OCI-LY3 (cell line): Measurements from ENCODE around the gene NAB1.

Experiments
- EZH2phosphoT487 ChIP-seq: fragments of 200-600 bp; shearing (Covaris generic); IDR thresholded peaks from 2 replicates; pipeline ENCODE4 v1.6.1; 2018; ENCODE audit warnings: antibody characterized with exemption, mixed run types, low read depth
- TF ChIP-seq, protein P1 (sequence below): fragments of 200-600, 300-600 bp; sonication (generic); IDR thresholded peaks from 2 replicates; pipeline ENCODE4 v1.5.1; 2014; ENCODE audit warnings: antibody characterized with exemption, low read length, low read depth

DNA sequence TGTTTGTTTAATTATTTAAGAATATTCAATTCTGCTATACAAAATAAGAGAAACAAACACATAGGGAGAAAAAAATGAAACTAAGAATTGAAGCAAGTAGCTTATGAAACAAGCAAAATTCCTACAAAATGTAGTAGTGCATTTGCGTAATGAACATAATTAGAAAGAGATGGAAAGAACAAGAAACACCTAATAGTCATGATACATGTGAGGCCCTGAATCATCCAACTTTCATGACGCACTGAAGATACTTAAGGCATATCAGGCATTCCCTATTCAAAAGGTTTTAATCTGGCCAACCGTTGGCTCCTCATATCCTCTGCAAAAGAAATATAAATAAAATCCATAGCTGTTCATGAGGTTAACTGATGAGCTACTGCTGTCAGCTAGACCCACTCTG is 14.5 kb upstream of the NAB1 start:
- TF ChIP-seq, protein P1, sequence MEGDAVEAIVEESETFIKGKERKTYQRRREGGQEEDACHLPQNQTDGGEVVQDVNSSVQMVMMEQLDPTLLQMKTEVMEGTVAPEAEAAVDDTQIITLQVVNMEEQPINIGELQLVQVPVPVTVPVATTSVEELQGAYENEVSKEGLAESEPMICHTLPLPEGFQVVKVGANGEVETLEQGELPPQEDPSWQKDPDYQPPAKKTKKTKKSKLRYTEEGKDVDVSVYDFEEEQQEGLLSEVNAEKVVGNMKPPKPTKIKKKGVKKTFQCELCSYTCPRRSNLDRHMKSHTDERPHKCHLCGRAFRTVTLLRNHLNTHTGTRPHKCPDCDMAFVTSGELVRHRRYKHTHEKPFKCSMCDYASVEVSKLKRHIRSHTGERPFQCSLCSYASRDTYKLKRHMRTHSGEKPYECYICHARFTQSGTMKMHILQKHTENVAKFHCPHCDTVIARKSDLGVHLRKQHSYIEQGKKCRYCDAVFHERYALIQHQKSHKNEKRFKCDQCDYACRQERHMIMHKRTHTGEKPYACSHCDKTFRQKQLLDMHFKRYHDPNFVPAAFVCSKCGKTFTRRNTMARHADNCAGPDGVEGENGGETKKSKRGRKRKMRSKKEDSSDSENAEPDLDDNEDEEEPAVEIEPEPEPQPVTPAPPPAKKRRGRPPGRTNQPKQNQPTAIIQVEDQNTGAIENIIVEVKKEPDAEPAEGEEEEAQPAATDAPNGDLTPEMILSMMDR = no peak
- no peak for TF ChIP-seq EZH2phosphoT487
